Panc1 (cell line): Measurements from ENCODE around the gene PPFIA3.

Experiments used
- CTCF ChIP-seq: fragments of 450-650 bp; IDR thresholded peaks from 2 replicates; pipeline ENCODE4 v1.5.1; 2017; ENCODE audit warnings: mild to moderate bottlenecking
- REST ChIP-seq, 2 experiments: IDR thresholded peaks; 2 replicates each; pipeline ENCODE4 v1.6.1; 2011 to 2012; ENCODE audit warnings: low read depth in 2 of 2, control low read depth in 1 of 2, low read length in 1 of 2, mild to moderate bottlenecking in 1 of 2, moderate library complexity in 1 of 2; ENCODE audit not compliant: insufficient read depth in 1 of 2

- no peak for TF ChIP-seq CTCF
- no peak for TF ChIP-seq REST (IDR thresholded peaks at IDR 0.05; ENCODE audit: insufficient read depth in 1 of 2, low read depth in 2 of 2, low read length in 1 of 2)
Observed at GRCh38 chr19:49125025-49125731, 5.8 kb downstream of the PPFIA3 start.
